Large intestine (tissue), 3 donors: ENCODE measurements around the gene LRMDA. TPM values are rescaled to one million over a fixed set of nuclear protein-coding genes. Genes with fewer than 3 reads are reported as not detected.
A peak's percentile ranks its signal among the peaks of the same experiment; 100 is the strongest.

ENCODE experiments used
- DNase-seq, 2 donors: peaks; one replicate each; pipeline versions ENCODE4 v3.0.0 to v3.0.0-alpha.2; 2013
- H3K27ac ChIP-seq: one replicate; pipeline ENCODE4 v1.5.1; 2013; ENCODE audit warnings: low read length
- H3K27me3 ChIP-seq: 2 replicates; pipeline ENCODE4 v1.6.1; 2013; ENCODE audit warnings: low read length; ENCODE audit not compliant: control insufficient read depth, insufficient read depth
- H3K36me3 ChIP-seq: 2 replicates; pipeline ENCODE4 v1.6.1; 2013; ENCODE audit warnings: low read length; ENCODE audit not compliant: control insufficient read depth, insufficient read depth
- H3K4me1 ChIP-seq: one replicate; pipeline ENCODE4 v1.6.1; 2013; ENCODE audit warnings: low read length; ENCODE audit not compliant: control insufficient read depth, insufficient read depth
- H3K4me3 ChIP-seq: one replicate; pipeline ENCODE4 v1.5.1; 2013; ENCODE audit warnings: low read length
- H3K9me3 ChIP-seq: one replicate; pipeline ENCODE4 v1.6.1; 2013; ENCODE audit warnings: mild to moderate bottlenecking, low read depth, low read length, moderate library complexity; ENCODE audit not compliant: control insufficient read depth
- WGBS: methylation state at CpG from one replicate; pipeline ENCODE4 v1.1.5; 2013; ENCODE audit warnings: low lambda C conversion rate; ENCODE audit not compliant: insufficient coverage; 5-methylcytosine and 5-hydroxymethylcytosine counted together
- polyA plus RNA-seq: library from polyadenylated mRNA; unstranded; fragments of 120-200 nt; gene quantifications from one replicate; pipeline ENCODE4 v1.2.1, GENCODE V29; 2013

Gene LRMDA
- polyA plus RNA-seq, 1 donor = 5.3 TPM

DNA sequence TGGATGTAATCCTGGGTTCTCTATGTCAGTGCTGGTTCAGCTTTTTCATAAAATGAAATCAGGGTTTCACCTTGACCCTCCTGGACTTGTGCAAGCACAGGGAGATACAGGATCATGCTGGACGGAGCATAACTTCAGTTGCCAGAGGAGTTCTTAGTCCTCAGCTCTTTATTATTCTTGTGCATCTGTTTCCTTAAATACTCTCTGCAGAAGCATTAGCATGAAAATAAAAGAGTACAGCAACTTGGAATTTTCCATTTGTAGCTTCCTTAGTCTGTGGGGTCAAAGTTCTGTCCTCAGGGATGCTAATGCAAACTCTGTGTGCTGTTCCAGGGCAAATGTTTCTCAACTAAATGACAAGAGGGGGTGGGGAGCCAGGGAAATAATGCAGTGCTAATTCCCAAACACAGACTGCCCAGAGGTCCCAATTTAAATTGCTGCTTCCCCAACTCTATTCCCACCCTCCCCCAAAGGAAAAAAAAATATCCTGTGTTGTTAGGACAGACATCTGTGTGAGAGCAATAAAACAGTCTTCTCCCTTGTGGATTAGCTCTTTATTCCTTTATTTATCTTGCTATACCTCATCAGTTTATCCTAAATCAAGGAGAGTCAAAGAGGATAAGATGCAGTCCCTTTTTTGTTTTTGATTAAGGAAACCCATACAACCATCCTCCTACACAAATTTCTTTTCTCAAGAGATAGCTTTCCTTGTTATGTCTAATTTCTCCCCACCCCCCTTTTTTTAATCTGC, 905.0 kb downstream of the LRMDA start:
- no peak overlapping the region for H3K4me3 ChIP-seq
- no peaks in the 10 kb centered on the region for H3K36me3 ChIP-seq
- H3K9me3 ChIP-seq = no peaks in the 10 kb centered on the region
- peaks cover 2% of the 10 kb centered on the region for H3K4me1 ChIP-seq
- WGBS = no CpG with 5 or more reads among the region's 1 CpG
- H3K27ac ChIP-seq = no peak overlapping the region
- H3K27me3 ChIP-seq = no peaks in the 10 kb centered on the region
- DNase-seq = peak; percentile 16 to 48

DNA sequence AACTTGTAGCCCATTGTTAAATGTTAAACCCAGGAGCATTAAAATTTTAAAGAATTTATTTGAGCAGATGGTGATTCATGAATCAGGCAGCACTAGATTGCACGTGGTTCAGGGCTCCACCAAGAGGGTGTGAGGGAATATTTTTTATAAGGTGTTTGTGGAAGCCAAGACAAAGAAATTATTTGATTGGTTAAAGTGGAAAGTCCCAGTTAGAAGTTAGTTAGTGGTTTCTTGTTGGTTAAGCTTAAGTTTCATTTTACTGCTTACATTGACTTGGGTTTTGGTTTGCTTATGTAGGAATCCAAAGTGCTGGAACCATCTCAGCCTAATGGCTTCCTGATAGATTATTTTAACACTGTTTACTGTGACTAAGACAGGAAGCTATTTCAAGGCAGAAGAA, 906.2 kb downstream of the LRMDA start:
- H3K4me3 ChIP-seq = no peak overlapping the region
- no peaks in the 10 kb centered on the region for H3K36me3 ChIP-seq
- no peaks in the 10 kb centered on the region for H3K9me3 ChIP-seq
- no peak for DNase-seq
- H3K27me3 ChIP-seq = no peaks in the 10 kb centered on the region
- no CpG with 5 or more reads among the region's 1 CpG for WGBS
- H3K4me1 ChIP-seq = peaks cover 2% of the 10 kb centered on the region
- H3K27ac ChIP-seq = no peak overlapping the region

DNA sequence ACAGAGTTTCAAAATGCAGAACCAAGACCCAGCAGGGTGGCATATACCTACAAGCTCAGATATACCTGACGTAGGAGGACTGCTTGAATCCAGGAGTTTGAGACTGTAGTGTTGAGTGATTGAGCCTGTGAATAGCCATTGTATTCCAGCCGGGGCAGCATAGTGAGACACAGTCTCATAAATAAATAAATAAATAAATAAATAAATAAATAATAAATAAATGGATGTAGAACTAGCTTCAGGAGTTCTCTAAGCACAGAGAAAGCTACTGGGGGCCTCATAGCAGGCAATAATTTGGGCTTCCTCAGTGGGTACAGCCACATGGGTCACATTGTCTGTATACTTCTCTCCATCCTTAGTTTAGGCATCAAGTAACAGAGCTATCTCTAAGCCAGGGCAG, 906.8 kb downstream of the LRMDA start:
- Histone ChIP-seq H3K27ac (no peak overlapping the region), H3K9me3 (no peaks in the 10 kb centered on the region), H3K4me3 (no peak overlapping the region), H3K4me1 (peaks cover 2% of the 10 kb centered on the region), H3K27me3 (no peaks in the 10 kb centered on the region), H3K36me3 (no peaks in the 10 kb centered on the region)
- 100% methylated on average over 1 of the region's 2 CpGs for WGBS
- no peak for DNase-seq

DNA sequence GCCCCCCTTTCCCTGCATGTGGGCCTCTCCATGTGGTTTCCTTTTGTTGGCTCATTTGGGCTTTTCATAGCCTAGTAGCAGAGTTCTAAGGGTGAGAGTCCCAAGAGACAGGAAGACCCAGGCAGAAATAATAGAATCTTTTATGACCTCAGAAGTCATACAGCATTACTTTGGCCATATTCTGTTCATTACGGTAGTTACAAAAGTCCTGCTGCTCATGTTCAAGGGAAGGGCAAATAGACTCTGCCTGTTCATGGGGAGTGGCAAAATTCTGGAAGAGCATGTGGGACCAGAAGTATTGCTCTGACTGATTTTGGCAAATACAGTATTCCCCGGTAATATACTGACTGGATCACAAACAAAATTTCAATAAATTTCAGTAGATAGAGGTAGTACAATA, 910.3 kb downstream of the LRMDA start:
- DNase-seq = no peak
- H3K9me3 ChIP-seq = no peaks in the 10 kb centered on the region
- no peaks in the 10 kb centered on the region for H3K4me1 ChIP-seq
- H3K27me3 ChIP-seq = no peaks in the 10 kb centered on the region
- no peak overlapping the region for H3K4me3 ChIP-seq
- H3K27ac ChIP-seq = no peak overlapping the region
- no peaks in the 10 kb centered on the region for H3K36me3 ChIP-seq
- 80% methylated on average over 1 of the region's 2 CpGs for WGBS

DNA sequence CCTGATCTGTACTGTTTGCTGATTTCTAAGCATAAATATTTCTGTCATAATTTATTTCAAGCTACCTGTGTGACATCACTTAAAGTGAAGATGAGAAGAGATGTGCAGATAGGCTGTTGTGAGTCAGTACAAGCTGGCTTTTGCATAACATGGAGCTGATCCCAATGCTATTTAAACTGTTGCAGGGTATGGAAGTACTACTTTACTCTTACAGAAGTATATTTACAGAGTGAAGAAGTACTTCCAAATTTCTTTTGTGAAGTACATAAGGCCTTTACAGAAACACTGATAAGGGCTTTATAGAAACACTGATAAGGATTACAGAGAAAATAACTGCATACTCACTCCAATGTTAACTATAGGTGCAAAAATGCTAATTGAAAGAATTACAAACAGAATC, 911.6 kb downstream of the LRMDA start:
- no peak for DNase-seq
- H3K27me3 ChIP-seq = no peaks in the 10 kb centered on the region
- H3K4me3 ChIP-seq = no peak overlapping the region
- no peak overlapping the region for H3K27ac ChIP-seq
- no peaks in the 10 kb centered on the region for H3K36me3 ChIP-seq
- no peaks in the 10 kb centered on the region for H3K9me3 ChIP-seq
- no peaks in the 10 kb centered on the region for H3K4me1 ChIP-seq

DNA sequence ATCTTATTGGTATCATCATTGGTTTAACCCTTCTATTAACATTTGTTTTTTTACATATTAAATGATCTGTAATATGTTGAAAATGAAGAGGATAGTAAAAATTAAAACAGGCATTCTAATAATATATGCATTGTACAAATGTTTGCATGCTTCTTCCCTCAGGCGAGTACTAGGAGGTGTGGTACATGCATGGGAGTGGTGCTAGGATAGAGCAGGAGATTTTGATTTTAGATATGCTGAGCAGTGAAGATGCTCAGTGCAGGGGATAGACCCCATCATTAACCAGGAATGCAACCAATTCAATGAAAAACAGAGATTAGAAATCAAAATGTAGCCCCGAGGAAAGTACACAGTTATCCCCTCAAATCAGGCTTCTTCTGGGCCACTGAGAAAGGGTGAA, 916.4 kb downstream of the LRMDA start:
- Histone ChIP-seq H3K9me3 (no peaks in the 10 kb centered on the region), H3K36me3 (no peaks in the 10 kb centered on the region), H3K27ac (no peak overlapping the region), H3K4me3 (no peak overlapping the region), H3K27me3 (no peaks in the 10 kb centered on the region), H3K4me1 (no peaks in the 10 kb centered on the region)
- WGBS = no CpG with 5 or more reads among the region's 2 CpGs
- DNase-seq = no peak

DNA sequence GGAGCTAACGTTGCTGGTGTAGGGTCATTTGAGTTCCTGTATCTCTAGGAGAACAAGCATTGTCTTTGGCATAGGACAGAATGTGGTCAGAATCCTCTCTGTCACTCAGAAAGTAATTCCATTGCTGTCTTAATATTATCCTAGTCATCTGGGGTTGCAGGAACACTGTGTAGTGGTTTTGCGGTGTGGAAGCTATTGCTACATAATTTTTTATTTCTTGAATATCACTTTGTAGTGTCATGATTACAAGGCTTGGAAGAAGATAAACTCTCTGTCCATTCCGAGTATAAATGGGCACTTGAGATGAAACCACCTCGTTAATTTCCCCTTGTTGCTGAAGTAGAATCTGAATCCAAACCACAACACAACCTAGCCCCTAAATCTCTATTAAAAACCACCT, 919.2 kb downstream of the LRMDA start:
- Histone ChIP-seq H3K27ac (no peak overlapping the region), H3K4me1 (no peaks in the 10 kb centered on the region), H3K36me3 (no peaks in the 10 kb centered on the region), H3K9me3 (no peaks in the 10 kb centered on the region), H3K27me3 (no peaks in the 10 kb centered on the region), H3K4me3 (no peak overlapping the region)
- 80% methylated on average over 3 of the region's 4 CpGs for WGBS
- DNase-seq = no peak

DNA sequence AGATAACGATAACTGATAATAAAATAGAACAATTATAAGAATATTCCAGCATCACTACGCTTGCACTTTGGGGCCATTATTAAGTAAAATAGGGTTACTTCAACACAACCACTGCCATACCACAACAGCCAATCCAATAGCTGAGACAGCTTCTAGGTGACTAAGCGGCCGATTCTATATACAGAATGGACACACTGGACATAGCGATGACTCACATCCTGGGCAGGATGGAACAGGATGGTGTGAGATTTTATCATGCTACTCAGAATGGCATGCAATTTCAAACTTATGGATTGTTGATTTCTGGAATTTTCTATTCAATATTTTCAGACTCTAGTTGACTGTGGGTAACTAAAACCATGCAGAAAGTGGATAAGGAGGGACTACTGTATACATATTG, 920.9 kb downstream of the LRMDA start:
- H3K9me3 ChIP-seq = no peaks in the 10 kb centered on the region
- H3K27me3 ChIP-seq = no peaks in the 10 kb centered on the region
- WGBS = 100% methylated on average over 1 of the region's 5 CpGs
- DNase-seq = no peak
- no peak overlapping the region for H3K27ac ChIP-seq
- H3K4me3 ChIP-seq = no peak overlapping the region
- no peaks in the 10 kb centered on the region for H3K4me1 ChIP-seq
- no peaks in the 10 kb centered on the region for H3K36me3 ChIP-seq

DNA sequence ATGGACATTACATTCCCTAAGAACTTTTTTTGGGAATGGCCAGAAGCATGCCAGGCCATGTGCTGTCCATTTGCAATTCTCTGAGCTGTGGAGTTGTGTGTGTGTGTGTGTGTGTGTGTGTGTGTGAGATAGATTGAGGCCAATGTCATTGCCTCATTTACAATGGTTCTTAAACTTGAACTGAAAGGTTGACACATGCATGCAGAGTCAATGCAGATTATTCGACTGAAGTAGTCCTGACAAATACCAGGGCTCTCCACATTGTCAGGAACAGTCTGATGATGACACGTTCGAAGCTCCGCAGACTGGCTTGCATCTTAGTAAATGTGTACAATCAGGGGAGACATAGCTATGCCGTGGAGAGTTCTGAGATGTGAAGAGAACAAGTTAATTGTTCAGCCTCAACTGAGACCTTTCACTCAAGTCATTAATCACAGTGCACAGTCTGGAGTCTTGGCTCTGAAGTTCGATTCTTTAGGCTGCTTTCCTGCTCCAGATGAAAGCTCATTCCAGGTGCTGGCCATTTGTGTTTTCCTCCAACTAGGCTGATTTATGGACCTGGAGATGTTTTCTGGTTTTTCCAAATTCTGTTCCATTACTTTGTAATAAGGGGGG, 921.9 kb downstream of the LRMDA start:
- Histone ChIP-seq H3K27ac (no peak overlapping the region), H3K4me1 (no peaks in the 10 kb centered on the region), H3K4me3 (no peak overlapping the region), H3K9me3 (no peaks in the 10 kb centered on the region), H3K36me3 (no peaks in the 10 kb centered on the region), H3K27me3 (no peaks in the 10 kb centered on the region)
- WGBS = no CpG with 5 or more reads among the region's 6 CpGs
- no peak for DNase-seq

DNA sequence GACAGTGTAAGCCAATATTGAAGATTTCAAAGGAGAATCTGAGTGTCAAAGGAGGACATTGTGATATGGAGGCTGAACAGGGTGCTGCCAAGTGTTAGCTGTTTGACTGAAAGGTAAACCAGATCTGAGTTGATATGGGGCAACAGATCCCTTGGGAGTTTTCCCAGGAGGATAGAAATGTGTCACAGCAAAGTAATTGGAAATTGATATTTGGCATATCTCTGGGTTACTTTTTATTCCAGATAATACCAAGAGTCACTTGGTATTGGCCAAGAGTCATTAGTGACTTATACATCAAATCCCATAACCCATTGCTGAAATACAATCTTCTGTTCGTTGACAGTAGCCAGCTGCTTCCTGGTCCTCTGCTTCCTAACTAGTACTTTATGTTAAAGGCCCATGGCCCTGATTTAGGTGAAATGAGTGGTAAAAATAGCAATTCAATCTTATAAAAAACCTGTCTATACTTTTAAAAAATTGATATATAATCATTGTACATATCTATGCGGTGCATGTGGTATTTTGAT, 922.9 kb downstream of the LRMDA start:
- Histone ChIP-seq H3K36me3 (no peaks in the 10 kb centered on the region), H3K9me3 (no peaks in the 10 kb centered on the region), H3K4me3 (no peak overlapping the region), H3K4me1 (no peaks in the 10 kb centered on the region), H3K27ac (no peak overlapping the region), H3K27me3 (no peaks in the 10 kb centered on the region)
- no peak for DNase-seq
- WGBS = 71% methylated on average over 1 of the region's 2 CpGs

DNA sequence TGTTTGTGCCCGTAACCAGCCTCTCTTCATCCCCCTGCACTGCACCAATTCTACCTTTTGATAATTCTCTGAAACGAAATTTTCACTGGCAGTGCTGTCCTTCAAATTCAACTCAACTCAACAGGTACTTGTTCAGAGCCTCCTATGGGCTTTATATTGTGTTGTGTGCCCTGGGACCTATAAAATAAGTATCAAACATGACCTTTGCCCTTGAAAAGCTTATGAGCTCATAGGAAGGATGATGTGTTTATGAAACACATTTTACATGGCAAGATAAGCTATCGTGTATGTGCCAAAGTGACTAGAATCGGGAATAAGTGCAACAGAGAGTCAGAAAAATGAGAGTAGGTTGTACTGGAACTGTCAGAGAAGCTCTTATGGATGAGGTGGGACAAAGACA, 923.5 kb downstream of the LRMDA start:
- DNase-seq = peak in 1 of 2 donors; percentile 17
- Histone ChIP-seq H3K27ac (no peak overlapping the region), H3K27me3 (no peaks in the 10 kb centered on the region), H3K9me3 (no peaks in the 10 kb centered on the region), H3K36me3 (no peaks in the 10 kb centered on the region), H3K4me3 (no peak overlapping the region), H3K4me1 (no peaks in the 10 kb centered on the region)
- 92% methylated on average over 2 of the region's 4 CpGs for WGBS
